ENCODE results near the gene DMC1.
"Not testable (repeated sequence)": the region's sequence is repeated elsewhere in the genome, so short reads cannot be mapped to it uniquely, and the experiment has no call there.

DMC1 gene

DNA sequence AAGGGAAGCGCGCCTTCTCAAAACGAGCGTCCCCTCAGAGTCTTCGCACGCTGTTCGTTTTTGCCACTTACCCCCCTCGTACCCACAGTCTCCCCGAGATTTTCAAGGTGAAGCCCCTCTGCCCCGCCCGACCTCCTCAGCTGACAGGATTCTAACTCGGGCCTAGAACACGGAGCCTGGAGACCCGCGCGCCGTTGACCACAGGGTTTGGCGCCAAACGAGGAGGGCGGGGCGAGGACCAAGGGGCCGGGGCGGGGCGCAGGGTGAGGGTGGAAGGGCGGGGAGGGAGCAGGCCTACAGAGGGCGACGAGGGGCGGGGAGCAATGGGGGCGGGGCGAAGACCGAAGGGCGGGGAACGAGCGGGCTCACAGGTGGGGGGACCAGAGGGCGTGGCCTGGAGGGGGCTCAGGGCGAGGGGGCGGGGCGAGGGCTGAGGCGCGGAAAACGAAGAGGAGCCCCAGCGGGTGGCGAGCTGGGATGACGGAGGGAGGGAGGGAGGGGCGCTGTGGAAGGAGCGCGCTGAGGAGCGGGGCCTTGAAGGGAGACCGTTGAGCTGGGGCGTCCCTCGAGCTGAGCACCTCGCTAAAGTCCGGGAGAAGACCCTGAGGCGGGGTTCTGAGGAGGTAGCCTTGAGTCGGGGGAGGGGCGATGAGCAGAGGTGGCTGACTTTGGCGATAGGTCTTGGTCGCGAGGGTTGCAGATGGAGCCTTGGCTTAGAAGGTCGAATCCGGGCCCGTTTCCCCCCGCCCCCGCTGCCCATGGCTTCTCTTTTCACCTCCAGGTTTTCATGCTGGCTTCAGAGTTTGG is at the start of gene DMC1:
TSS of gene DMC1 (minus strand) at position 212 of the 807 bp plus-strand sequence. CDS start 1,927 bp downstream, outside the sequence.
- DNase-seq (ENCODE audit: low spot score), result peak; percentile 100

- no peak for DNase-seq (ENCODE audit: low spot score)
Observed at GRCh38 chr22:38618682-38619081, 48.7 kb upstream of the DMC1 start.

DNA sequence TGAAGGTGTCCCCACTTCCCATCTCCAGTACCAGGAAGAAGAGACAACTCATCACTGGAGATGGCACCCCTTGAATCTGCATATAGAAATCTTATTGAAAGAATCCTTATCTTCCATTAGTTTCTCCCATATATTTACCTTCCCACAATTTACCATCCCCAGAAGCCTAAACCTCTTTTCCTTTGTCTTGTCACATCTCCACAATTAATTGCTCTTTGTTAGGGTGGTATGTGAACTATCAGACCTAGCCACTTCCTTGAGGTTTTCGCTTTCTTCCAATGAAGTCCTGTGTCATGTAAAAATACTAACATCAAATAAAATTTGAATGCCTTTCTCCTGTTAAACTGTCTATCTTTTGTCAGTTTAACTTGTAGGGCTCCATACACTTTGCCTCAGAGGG is 48.3 kb upstream of the DMC1 start:
- DNase-seq (ENCODE audit: low spot score), result no peak

DNA sequence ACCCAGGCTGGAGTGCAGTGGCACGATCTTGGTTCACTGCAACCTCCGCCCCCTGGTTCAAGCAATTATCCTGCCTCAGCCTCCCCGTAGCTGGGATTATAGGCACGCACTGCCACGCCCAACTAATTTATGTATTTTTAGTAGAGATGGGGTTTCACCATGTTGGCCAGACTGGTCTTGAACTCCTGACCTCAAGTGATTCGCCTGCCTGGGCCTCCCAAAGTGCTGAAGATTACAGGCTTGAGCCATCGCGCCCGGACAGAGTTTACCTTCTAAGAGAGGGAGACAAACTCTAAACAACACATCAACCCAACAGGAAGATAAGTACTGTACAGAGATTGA is 45.1 kb upstream of the DMC1 start:
- DNase-seq (ENCODE audit: low spot score), result not testable (repeated sequence)

DNA sequence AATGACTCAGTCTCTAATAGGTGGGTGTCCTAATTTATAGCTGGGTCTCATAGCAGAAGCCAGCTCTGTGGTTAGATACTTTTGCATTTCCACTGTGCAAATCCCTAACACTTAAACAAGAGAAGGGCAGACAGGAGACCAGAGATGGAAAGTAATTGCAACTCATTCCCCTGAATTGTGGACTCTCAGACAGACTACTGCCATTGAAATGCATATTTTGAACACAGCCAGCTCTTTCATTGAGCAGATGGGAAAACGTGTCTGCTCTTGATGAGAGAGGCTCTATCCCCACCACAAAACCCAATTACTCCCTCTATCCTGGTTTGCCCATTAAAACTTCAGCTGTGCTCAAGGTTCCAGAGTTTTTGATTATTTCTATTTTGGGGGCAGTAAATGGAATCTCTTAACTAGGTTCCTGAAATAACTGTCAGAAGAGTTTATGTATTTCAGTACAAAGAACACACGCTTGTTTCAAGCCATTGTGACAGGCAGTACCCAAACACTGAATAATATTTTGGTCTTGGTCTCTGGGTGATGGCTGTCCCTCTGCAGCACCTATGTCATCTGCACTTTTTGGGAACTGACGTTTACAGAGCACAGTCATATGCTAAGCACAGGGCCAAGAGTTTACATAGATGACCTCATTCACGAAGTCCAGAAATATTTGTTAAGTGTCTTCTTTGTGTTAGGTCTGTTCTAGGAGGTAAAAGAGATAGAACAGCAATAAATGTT is 44.5 kb upstream of the DMC1 start:
- DNase-seq (ENCODE audit: low spot score), result no peak

DNA sequence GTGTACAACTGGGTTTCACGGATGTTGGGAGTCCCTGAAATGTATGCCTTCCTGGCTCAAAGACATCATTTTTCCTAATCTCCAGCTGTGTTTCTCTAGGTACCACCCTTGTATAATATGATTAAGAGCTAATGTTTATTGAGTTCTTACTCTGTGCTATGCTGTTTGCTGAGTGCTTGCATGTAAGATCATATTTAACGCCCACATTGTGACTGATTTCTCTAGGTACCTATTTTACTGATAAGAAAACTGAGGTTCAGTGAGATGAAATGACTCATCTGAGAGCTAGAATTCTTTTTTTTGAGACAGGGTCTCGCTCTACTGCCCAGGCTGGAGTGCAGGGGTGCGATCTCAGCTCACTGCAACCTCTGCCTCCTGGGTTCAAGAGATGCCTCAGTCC is 43.6 kb upstream of the DMC1 start:
- no peak for DNase-seq (ENCODE audit: low spot score)

DNA sequence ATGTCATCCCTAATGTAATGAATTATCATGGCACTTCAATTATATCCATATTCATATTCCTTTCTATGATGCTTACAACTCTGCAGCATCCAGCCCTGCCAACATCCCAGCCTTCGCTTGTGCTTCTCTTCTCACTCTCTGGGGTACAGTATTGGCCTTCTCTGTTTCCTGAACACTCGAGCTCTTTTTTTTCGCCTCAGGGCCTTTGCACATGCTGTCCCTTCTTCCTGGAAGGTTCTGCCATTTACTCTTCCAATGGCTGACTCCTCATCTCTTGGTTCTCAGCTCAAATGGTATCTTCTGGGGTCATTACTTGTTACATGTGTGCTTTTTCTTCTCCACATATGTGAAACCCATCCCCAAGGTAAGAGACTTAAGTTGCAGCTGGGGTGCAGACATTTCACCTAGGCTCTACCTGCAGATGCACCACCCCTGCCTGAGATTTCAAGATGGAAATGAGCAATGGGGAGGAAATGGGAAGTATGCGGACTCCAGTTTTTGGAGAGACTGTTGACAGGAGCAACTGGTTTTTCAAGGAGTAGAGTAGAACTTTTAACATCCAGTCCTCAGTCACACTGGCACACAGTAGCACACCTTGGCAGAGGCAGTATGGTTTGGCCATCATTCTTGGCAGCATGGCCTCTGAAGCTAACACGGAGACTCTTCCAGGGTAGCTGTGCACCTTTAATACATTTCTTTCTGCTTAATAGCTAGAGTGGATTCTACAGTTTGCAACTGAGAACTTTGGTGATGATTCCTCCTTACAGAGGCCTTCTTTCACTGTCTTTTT is 42.4 kb upstream of the DMC1 start:
- DNase-seq (ENCODE audit: low spot score), result no peak

DNA sequence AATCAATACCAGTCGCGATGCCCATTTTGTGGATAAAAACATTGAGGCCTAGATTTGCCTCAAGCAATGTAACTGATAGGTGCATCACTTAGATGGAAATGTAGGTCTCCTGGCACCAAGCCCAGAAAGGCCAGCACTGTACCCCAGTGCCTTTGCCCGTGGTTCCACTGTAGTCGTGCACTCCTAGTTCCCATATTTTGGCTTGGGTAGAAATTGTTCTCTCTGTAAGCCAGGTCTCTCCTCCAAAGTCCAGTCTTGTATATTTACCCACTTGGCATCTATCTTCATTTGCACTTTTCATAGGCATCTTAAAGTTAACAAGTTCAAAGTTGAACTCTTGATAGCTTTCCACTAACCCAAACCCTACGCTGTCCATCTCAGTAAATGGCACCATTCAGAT is 41.6 kb upstream of the DMC1 start:
- no peak for DNase-seq (ENCODE audit: low spot score)

GRCh38 chr22:38610234-38610633 is 40.3 kb upstream of the DMC1 start:
- no peak for DNase-seq (ENCODE audit: low spot score)

DNA sequence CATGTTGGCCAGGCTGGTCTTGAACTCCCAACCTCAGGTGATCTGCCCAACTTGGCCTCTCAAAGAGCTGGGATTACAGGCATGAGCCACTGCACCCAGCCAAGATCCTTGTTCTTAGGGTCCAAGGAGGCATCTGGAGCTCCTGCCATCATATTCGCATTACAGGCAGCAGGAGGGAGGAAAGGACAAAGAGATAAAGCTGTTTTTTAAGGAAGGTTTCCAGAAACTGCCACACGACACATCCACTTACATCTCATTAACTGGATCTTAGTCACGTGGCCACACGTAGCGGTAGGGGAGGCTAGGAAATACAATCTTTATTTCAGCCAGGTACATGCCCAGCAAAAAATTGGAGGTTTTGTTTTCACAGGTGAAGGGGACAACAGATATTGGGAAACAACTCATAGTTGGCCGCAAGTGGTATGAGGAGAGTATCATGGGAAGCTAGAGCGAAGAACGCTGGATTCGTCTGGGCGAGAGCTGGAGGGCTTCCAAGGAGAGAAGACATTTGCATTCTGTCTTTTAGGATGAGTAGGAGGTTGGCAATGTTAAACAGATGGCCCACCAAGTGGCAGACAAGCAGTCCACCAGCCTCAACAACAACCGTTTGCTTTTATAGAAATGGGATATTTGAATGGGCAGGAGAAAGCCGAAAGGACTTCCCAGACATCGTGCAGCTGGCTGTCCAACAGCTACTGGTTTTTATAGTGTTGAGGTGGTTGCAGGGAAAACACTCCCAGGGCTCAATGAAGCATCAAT is 39.2 kb upstream of the DMC1 start:
- no peak for DNase-seq (ENCODE audit: low spot score)

- DNase-seq (ENCODE audit: low spot score), result no peak
Observed at GRCh38 chr22:38607680-38608079, 37.7 kb upstream of the DMC1 start.

GRCh38 chr22:38602166-38602565 is 32.2 kb upstream of the DMC1 start:
- DNase-seq (ENCODE audit: low spot score), result no peak

GRCh38 chr22:38601221-38601764 is 31.3 kb upstream of the DMC1 start:
- no peak for DNase-seq (ENCODE audit: low spot score)

DNA sequence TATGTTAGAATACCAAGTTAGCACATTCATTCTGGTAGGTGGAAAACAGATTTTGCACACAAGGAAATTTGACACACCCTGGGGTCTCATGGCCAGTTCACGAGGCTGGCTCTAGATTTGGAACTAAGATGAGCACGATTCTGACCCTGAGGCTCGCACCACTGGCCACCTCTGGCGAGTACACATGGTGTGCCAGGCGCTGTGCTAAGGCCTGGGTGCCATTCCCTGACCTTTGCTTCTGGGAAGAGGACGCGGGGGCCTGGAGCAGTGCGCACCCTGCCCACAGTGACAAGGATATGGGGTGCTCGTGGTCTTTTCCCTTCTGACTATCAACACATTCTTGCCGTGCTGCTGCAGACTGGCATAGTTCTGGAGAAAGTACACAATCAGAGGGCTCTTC is 29.5 kb upstream of the DMC1 start:
- DNase-seq (ENCODE audit: low spot score), result no peak

GRCh38 chr22:38582923-38583322 is 12.9 kb upstream of the DMC1 start:
- DNase-seq (ENCODE audit: low spot score), result not testable (repeated sequence)

- no peak for DNase-seq (ENCODE audit: low spot score)
Observed at GRCh38 chr22:38578505-38578904, 8.5 kb upstream of the DMC1 start.

- DNase-seq (ENCODE audit: low spot score), result peak; percentile 50
Observed at GRCh38 chr22:38572065-38572464, 2.1 kb upstream of the DMC1 start.

- peak; percentile 23 for DNase-seq (ENCODE audit: low spot score)
Observed at GRCh38 chr22:38570779-38571364, 889 bp upstream of the DMC1 start.

DNA sequence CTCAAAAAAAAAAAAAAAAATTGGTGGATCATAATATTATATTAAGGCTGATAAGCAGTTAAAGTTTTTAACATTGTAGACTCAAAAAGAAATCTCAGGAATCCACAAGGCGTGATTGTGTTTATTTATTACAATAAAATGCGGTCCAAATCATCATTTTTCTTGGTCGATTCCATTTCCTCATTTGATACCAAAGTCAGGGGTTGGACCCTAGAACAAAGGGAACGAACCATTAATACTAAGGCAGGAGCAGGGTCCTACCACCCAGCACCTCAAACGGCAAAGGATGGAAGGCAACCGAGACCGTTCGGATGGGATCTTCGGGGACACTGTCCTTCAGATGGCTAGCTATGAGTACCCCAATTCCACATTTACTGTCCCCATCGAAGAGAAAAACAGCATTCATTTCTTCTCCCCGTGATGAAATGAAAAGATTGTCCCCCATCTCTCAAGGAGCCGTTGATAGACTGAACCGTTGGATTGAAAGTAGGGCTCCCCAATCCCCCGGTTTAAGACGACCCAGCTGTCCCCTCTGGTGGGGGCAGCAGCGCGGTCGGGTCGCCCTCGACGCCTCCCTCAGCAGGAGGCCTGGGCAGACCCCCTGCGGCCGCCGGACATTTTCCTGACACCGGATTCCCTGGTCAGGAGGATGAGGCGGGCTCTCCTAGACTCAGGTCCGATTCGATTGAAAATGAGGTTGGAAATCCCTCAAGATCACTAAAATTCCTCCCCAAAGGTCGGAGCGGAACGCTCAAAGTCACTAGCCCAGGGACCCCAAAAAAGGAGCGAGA is 607 bp downstream of the DMC1 start:
- peak; percentile 22 for DNase-seq (ENCODE audit: low spot score)

DNA sequence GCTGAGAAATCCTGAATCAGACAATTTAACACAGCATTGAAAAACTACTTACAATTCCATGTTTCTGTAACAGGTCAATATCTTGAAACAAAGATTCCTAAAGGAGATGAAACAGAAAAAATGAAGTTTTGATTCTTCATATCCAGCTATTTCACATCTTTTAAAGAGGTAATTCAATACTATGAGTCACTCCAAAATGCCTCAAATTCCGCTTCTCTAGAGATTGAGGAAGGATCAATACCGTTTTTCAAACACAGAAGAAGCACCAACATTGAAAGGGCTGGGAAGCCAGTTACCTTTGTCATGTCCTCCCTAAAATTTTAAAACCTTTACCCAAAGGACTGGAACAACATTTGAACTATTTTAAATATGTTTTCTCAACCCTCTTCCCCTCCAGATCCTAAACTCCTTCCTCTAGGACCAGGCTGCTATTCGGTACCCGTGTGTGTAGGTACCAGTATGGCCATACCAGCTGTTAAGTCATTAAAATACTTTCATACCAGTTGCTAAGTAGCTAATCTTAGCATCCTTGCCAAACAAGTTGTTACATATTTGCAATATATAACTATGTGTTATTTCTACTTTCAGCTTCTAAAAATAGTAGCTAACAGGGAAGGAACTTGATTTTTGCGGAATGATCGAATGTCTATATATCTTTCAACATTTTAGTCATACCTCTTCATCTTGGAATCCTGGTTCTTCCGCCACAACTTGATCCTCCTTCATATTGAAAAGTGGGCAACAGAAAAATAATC is 2.3 kb downstream of the DMC1 start:
- DNase-seq (ENCODE audit: low spot score), result no peak
